Hepatic stellate cell (primary cell): ENCODE data around the gene CD83.
A peak's percentile ranks its signal among the peaks of the same experiment; 100 is the strongest.

Source experiments
- DNase-seq: peaks from one replicate; pipeline ENCODE4 v3.0.0; 2011; ENCODE audit warnings: low spot score

The CD83 gene

DNA sequence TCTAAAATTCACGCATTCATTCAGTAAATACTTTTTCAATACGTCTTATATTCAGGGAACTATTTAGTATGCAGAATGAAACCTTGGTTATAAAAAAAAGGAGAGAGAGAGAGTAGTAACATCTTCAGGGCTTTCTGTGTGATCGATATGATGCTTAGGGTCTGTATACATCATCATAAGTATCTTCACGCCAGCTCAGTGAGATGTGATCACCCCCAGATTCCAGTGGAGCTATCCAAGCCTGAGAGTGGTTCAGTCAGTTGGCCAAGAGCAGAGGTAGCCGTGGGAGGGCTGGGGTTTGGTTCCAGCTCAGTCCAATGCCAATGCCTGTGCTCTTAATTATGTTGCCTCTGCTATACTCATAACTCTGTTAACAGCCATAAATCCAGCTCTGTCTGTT is 8.6 kb downstream of the CD83 start:
- no peak for DNase-seq

DNA sequence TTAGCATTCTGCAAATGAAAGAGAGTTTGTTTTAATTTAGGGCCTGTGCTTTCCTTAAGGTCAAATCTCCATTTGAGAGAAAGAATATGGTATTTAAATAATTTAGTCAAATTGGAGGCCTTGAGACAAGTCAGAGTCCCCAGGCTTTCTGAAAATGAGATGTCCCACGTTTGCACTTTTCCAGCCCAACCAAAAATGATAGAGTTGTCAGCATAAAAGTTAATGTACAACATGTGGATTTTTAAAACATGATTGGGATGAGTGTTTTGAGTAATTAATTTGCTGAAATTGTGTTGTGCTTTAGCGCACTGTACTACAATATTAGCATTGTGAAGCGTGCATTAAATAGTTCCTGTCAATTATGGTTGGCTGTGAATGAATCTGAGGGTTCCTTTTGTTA is 10.0 kb downstream of the CD83 start:
- DNase-seq: no peak

DNA sequence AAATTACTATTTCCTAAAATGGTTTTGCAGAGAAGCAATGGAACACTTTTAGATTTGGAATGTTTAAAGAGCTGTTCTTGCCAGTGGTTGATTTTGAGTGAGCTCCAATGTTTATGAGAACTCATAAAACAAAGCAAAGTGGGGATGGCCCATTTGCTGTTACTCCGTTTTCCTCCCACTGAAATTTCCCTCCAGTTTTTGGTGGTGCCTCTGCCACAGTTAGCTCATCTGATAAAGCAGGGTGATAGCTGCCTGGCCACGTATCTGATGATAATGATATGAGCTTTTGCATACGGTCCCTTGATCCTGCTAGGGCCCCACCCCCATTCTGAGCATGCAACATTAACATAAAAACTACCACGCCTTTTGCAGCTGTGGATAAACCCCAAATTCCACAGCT is 10.4 kb downstream of the CD83 start:
- no peak for DNase-seq

DNA sequence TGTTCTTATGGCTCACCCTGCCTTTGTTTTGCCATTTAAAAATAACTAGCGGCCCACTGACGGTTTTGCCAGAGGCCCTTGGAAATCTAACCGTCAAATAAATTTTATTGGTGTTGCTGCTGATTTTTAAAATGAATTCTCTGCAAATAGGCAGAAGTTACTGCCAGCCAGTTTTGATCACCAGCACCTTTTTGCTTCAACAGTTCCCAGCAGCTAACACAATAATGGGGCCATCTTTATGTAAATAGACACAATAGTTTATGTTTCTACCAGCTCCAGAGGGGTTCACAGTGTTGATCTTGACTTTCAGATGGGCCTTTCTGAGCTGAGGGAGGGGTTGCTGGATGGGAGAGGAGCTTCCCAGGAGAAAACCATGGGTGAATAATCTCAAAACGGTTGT is 11.2 kb downstream of the CD83 start:
- no peak for DNase-seq

DNA sequence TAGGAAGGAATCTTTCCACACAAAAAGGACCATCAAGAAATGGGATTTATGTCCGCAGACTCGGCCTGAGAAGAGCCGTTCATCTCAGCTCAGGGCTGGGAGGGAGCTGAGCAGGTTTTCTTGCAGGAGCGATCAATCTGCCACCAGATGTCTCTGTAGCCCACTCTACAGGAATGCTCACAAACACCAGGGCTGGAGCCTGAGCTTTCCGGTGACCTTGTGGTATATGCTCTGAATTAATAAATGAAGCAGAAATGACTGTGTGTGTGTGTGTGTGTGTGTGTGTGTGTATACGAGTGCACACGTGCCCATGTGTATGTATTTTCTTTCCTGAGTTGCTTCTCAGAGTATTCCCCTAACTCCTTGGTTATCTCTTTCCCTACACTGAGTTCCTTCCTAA is 12.0 kb downstream of the CD83 start:
- peak; percentile 59 for DNase-seq

DNA sequence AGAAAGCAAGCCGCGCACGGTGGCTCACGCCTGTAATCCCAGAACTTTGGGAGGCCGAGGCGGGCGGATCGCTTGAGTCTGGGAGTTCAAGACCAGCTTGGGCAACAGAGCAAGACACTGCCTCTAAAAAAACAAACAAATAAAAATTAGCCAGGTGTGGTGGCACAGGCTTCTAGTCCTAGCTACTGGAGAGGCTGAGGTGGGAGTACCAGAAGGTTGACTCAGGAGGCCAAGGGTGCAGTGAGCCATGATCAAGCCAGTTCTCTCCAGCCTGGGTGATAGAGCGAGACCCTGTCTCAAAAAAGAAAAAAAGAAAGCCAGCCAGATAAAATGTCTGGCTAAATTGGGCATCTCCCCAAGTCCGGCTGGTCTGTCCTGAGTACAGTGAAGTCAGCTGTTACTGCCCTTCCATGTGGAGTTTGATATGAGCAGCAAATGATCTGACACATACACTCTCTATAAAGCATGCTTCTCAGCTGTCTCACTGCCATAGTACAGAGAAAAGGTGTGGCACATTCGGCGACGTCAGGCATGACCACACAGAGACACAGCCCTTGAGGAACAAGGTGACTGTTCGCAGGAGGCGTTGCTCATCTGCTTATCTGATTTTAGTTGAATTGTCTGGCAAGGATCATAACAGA is 13.0 kb downstream of the CD83 start:
- no peak for DNase-seq

DNA sequence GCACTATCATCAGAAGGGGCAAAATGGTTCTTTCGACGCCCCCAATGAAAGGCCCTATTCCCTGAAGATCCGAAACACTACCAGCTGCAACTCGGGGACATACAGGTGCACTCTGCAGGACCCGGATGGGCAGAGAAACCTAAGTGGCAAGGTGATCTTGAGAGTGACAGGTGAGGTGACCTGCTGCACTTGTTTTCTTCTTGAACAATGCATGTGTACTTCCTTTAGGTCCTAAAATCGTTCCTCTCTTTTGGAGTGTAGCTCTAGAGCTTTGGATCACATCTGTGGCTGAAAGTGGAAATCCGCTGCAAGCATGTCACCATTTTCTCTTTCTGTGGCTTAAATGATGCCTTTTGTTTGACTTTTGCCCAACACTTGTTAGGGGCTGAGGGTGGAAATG is 14.0 kb downstream of the CD83 start:
- no peak for DNase-seq

DNA sequence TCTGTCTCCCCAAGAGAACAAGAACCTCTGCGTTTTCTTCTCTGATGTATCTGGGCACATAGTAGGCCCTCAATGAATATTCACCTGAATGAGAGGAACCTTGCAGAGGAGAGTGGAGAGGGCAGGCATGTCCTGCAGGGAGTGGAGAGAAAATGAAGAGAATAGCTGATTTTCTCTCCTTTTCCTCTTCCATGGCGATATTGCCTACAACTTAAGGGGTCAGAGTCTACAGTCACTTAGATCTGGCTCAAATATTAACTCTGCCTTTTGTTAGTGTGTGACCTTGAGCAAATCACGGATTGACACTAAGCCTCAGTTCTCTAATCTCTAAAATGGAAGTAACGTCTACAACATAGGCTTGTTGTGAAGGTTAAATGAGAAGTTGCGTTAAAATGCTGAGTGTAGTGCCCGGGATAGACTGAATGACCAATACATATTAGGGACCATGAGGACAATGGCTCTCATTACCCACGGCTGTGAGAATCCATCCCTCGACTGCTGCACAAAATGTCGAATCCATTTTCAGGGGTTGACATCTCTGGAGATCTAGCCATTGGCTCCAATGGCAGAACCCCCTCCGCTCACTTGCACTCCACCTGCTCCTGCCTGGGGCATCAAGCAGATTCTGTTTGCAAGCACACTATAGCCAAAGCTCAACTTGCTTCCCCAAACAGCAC is 14.8 kb downstream of the CD83 start:
- no peak for DNase-seq

DNA sequence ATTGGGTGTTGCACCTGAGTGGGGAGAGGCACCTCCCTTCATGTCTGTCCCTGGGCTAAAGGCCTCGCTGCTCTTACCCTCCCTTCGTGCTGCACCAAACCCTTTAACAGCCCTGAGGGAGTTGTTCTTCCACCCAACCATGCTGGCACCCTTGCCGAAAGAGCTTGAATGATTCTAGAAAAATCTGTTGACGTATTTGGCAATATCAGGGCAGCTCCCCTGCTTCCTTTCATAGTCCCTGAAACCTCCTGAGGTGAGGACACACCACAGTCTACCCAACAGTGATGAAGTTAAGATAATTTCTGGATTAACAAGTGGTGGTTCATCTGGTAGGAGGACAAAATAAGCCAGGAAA is 15.3 kb downstream of the CD83 start:
- DNase-seq: no peak

DNA sequence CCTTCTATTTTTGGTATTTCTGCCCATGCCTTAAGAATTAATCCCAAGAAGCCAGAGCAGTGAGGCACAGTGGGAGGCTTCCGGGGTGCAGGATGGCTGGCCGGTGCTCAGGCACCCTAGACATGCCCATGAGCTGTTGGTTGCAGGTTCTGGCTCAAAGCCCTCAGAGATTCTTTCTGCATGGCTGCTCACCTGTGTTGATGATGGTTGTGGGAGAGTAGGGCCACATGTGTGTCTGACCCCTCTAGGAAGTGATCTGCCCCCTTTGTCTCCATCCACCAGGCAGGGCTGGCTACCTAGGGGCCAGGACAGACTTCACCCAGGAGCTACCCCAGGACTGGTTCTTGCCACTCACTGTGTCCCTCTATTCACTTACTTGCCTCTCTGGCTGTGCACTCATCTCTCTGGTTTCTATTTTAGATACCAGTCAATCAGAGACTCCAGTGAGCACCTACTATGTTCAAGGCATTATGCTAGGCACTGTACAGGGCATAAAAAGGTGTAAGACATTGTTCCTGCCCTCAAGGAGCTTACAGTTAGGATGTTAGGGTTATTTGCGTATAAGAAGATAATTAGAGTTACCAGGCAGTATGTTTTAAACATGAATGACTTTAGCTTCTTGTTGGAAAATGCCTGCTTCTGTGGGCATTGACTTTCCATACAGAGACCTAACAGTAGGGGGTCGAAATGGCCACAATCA is 16.8 kb downstream of the CD83 start:
- DNase-seq: no peak

DNA sequence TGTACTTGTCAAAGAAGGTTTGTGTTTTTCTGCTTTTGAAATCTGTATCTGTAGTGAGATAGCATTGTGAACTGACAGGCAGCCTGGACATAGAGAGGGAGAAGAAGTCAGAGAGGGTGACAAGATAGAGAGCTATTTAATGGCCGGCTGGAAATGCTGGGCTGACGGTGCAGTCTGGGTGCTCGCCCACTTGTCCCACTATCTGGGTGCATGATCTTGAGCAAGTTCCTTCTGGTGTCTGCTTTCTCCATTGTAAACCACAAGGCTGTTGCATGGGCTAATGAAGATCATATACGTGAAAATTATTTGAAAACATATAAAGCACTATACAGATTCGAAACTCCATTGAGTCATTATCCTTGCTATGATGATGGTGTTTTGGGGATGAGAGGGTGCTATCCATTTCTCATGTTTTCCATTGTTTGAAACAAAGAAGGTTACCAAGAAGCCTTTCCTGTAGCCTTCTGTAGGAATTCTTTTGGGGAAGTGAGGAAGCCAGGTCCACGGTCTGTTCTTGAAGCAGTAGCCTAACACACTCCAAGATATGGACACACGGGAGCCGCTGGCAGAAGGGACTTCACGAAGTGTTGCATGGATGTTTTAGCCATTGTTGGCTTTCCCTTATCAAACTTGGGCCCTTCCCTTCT is 18.4 kb downstream of the CD83 start:
- DNase-seq: no peak

DNA sequence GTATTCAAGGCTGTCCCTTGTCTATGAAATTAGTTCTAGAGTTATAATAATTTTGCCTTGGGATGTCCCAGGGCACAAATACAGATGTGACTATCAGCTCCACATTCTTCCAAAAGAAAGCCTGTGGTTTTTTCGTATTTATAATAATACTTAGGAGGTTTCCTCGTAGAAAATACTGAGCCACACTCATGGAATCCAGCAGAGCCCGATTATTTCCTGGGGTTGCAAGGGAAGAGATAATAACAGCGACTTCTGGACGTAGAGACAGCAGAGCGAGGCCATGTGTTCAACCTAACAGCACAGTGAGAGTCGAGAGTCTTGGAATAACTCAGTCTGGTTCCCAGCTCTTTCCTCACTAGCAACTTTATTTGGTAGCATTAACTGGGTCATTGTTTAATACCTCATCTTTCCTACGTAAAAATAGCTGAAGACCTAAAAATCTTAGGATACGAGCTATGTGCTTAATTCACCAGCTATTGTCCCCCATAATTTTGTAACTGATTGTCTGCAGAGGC is 21.2 kb downstream of the CD83 start:
- DNase-seq: no peak

DNA sequence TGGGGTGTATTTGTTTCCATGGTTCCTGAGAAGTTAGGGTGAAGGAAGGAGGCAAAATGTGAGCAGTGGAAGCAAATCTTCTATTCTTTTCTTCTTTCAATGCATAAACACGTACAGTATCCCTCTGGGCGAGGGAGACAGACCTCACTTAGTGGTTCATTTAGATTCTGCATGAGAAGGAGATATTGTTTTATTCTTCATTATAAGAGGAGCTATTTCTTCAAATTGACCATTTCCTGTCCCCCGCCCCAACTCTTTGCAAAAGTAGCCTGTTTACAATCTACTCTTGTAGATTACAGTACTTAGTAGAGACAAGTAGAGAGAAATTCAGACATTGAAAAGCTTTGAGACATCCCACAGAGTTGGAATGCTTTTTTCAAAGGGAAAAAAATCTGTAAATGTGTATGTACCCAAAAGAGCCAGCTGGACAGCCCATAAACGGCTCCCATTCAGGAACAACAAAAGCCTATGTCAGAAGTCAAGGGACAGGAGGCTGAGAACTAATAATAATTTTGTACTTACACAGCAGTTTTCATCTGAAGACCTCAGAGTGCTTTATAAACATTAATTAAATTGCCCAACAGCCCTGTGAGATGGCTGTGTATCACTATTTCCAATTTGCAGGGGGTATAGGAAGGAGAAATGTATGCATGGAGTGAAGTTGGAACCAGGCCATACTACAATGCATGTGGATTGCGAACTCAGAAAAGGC is 23.9 kb downstream of the CD83 start:
- DNase-seq: no peak

DNA sequence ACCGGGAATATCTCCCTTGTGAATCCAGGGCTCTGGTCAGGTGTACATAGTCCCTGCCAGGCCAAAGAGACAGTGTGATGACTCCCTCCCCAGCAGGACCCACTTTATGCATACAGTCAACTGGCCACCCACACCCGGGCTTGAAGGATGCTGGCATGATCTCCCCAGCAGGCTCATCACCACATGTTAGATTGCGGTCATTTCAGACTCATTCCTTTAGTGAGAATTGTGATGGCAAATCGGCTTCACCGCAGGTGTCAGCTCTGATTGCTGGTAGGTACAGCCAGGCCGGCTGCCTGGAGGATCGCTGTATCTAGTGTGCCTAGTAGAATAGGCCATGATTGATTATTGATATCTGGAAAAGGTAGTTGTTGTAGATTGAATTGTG is 24.5 kb downstream of the CD83 start:
- DNase-seq: no peak

DNA sequence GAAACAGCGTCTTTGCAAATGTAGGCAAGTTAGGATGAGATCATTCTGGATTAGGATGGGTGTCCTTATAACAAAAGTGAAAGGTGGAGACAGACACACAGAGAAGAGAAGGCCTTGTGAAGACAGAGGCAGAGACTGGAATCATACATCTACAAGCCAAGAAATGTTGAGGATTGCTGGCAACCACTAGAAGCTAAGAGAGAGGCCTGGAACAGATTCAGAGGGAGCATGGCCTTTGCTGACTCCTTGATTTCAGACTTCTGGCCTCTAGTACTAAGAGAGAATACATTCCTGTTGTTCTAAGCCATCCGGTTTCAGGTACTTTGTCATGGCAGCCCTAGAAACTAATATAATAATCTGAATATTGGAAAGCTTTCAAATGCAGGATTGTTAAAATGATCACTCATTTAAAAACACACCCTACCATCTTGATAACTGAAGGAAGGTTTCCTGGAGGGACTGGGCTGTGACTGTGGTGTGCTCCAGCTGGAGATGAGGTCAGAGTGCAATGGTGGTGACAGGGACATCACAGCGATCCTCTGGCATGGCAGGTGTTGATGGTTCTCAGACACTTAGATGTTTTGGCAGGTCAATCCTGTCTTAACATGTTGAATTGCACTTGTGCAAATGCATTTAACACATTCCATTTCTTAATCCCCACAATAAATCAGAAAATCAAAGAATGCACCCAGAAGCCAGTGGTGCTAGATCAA is 25.1 kb downstream of the CD83 start:
- DNase-seq: no peak

DNA sequence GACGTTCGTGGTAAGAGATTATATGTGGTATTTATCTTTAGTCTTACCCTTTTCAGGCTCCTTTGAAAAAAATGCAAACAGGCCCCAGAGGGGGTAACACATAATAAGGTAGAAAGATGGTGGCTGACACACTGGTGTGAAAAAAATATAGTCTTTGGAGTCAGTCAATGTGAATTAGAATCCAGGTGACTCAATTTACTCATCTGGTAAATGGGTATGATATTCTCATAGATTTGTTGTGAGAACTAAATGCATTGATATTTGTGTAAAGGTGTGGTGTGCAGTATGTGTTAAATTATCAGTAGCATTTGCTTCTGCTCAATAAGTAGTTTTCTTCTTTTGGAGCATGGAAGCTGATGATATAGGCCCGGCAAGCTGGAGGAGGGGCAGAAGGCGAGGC is 25.7 kb downstream of the CD83 start:
- no peak for DNase-seq

DNA sequence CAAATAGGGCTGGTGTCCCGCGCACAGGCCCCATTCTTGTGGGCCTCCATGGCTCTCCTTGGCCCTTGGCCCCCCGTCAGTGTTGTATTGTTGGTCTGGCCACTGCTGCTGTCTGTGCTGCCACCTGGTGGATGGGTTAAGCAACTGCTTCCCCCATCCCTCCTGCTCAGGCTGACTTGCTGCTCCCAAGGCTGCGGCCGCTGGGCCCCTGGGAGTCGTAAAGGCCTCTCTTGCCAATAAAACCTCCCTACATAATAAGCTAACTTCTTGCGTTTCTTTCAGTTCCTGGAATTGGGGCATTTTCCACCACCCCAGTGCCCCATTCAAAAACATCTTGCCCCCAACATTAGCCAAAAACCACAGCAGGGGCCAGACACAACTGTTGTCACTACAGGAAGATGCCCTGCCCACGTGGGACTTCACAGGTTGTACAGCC is 27.1 kb downstream of the CD83 start:
- DNase-seq: peak; percentile 68

DNA sequence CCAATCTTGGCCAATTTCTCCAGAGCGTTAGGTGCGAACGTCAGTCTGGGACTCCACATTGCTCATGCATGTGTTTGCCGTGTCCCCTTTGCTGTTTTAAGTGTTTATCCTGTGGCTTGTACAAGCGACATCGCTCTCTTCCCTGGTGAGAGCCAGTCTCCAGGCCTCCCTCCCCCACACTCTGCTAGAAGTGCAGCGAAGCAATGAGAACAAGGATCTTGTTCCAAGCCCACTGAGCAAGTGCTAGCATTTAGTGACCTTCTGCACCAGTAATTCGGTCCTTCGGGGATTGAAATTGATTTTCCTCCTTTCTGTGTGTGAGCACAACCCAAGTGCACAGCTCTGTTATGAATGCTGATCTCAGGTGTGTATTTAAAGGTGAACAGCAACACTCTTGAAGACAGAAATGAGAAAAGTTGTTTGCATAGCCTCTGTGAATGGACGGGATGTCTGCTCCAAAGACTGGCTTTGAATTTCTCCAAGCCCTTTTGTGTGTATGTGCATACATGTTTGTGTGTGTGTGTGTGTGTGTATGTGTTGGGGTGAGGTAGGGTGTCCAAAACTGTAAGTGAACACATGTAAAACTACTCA is 29.0 kb downstream of the CD83 start:
- no peak for DNase-seq

DNA sequence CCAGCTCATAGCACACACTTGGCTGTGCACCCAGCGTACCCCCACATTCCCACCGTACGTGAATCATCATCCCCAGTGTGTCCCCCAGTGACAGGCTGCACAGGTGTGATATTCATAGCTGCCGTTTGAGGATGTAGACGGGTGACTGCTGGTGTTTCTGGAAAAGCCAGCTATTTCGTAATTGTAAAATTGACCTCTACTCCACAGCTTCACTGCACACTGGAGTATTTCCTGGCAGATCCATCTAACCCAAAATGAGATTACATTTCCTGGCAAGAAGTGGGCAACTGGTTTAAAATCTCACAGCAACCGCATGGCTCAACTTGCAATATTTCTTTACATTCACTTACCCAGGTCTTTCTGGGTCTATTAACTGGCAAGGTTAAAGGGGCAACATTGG is 30.3 kb downstream of the CD83 start:
- no peak for DNase-seq

DNA sequence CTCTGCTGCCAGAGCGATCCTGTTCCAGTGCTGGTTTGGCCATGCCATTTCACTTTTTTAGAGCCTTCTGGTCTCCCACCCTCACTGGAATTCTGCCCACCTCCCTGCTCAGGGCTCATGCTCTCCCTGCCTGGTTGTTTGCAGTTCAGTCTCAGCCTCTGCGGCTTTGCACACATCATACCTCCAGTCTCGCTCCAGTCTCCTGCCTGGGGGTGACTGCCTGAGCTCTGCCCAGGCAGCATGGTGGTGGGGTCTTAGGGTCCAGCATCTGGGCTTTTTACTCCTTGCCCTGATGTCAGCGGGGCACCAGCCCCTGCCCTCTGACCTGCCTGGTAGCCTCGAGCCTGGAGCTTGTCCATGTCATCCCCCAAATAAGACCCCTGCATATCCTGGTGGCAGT is 30.9 kb downstream of the CD83 start:
- DNase-seq: no peak

DNA sequence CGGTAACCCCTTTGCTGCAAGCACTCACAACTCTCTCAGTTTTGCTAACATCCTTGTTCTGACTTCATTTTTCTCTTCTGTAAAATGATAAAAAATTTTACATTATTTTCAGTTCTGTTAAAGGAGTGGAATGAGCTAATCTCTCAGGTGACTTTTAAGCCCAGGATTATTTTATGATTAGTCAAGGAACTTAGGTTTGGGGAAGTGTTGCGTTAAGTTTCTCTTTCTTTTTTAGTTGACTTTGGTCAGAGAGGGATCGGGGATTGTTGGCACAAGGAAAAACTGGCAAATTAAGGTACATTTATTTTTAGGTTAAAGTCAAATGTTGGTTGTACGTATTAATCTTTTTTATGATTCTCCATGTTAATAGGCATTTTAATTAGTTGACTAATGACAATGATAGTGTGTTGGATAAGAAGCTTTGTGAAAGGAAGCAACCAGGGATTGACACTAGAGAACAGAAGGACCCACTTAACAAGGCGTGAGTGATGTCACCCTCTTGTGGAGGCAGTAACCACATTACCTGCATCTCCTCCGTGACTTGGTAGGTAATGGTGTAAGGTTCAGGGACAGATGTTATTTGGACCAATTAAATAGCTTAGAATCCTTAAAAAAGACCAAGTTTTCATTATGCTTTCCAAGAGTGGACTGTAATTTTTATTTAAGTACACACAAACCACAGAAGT is 31.6 kb downstream of the CD83 start:
- no peak for DNase-seq
